Measurements from ENCODE around the gene OXCT1.

DNA sequence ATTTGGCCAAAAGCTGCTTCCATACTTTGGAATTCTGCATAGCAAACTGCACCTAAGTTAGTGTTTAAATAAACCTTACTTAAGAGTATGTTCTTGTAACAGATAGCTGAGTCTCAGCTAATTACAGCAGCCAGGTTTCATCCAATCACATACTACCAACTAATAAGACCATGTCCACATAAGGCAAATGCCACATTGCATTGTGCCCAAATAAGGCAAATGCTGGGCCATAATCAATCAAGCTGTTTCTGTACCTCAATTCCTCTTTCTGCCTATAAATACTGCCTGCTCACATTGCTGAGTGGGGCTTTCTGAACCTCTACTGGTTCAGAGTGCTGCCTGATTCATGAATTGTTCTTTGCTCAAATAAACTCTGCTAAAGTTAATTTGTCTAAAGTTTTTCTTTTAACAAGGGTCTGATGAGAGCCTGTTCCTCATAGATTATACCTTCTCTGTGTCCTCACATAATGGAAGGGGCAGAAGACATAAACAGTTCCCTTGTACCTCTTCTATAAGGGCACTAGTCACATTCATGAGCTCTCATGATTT, 4.4 kb upstream of the OXCT1 start:
- TF ChIP-seq, protein P1, sequence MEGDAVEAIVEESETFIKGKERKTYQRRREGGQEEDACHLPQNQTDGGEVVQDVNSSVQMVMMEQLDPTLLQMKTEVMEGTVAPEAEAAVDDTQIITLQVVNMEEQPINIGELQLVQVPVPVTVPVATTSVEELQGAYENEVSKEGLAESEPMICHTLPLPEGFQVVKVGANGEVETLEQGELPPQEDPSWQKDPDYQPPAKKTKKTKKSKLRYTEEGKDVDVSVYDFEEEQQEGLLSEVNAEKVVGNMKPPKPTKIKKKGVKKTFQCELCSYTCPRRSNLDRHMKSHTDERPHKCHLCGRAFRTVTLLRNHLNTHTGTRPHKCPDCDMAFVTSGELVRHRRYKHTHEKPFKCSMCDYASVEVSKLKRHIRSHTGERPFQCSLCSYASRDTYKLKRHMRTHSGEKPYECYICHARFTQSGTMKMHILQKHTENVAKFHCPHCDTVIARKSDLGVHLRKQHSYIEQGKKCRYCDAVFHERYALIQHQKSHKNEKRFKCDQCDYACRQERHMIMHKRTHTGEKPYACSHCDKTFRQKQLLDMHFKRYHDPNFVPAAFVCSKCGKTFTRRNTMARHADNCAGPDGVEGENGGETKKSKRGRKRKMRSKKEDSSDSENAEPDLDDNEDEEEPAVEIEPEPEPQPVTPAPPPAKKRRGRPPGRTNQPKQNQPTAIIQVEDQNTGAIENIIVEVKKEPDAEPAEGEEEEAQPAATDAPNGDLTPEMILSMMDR (IDR thresholded peaks at IDR 0.05; ENCODE audit: extremely low read depth in 1 of 2, insufficient read depth in 1 of 2, low read depth in 1 of 2, low read length in 2 of 2), result no peak
- TF ChIP-seq FOS (IDR thresholded peaks at IDR 0.05; ENCODE audit: borderline replicate concordance, insufficient read depth, low read length) (no peak), POLR2AphosphoS5 (IDR thresholded peaks at IDR 0.05; ENCODE audit: insufficient read depth, low read depth, low read length) (no peak), POLR2A (IDR thresholded peaks at IDR 0.05; ENCODE audit: low read depth, low read length) (no peak), EZH2 (IDR thresholded peaks at IDR 0.05; ENCODE audit: borderline replicate concordance, low read depth, low read length, severe bottlenecking) (no peak), JUN (IDR thresholded peaks at IDR 0.05; ENCODE audit: borderline replicate concordance, insufficient read depth, insufficient read length, low read depth) (no peak), MYC (IDR thresholded peaks at IDR 0.05; ENCODE audit: low read depth, low read length) (no peak)
- TF ChIP-seq, protein P2, sequence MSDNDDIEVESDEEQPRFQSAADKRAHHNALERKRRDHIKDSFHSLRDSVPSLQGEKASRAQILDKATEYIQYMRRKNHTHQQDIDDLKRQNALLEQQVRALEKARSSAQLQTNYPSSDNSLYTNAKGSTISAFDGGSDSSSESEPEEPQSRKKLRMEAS (IDR thresholded peaks at IDR 0.05; ENCODE audit: insufficient read depth, insufficient read length), result no peak
